ENCODE measurements around the gene CLEC11A. TPM values are rescaled to one million over a fixed set of nuclear protein-coding genes. Genes with fewer than 3 reads are reported as not detected.
"Not testable (repeated sequence)": the region's sequence is repeated elsewhere in the genome, so short reads cannot be mapped to it uniquely, and the experiment has no call there.

The CLEC11A gene
- total RNA-seq, 1 experiment from 2014 or later: not detected

- no peak for ATAC-seq
- DNase-seq (ENCODE audit: low read depth, low spot score): no peak
- H3K4me1 ChIP-seq (ENCODE audit: control insufficient read depth, insufficient read depth, low read length): no peaks in the 10 kb centered on the region
- POLR2A ChIA-PET: no interaction called here
- BruUV-seq (replicated peaks): no TSS peak
- no peaks in the 10 kb centered on the region for H3K9me3 ChIP-seq (ENCODE audit: control insufficient read depth, insufficient read depth, low read depth, low read length)
- no peak overlapping the region for H3K4me3 ChIP-seq (ENCODE audit: low read depth in 2 of 2, low read length in 2 of 2)
- CTCF ChIA-PET: no interaction called here
- no peaks in the 10 kb centered on the region for H3K36me3 ChIP-seq (ENCODE audit: control insufficient read depth, insufficient read depth, low read length)
- H3K27ac ChIP-seq (ENCODE audit: low read length): no peak overlapping the region
- intact Hi-C loops (cut with micrococcal nuclease; ENCODE audit: unreplicated experiment): no loop called here
- in situ Hi-C loops (cut with HindIII; ENCODE audit: low pct_unique_long_range_greater_than_20kb, low sequenced_read_pairs): no loop called here
- H3K27me3 ChIP-seq (ENCODE audit: control insufficient read depth, insufficient read depth, low read length): no peaks in the 10 kb centered on the region
- TF ChIP-seq TCF7L2 (IDR thresholded peaks at IDR 0.05; ENCODE audit: low read depth, low read length): no peak
- TF ChIP-seq CTCF (IDR thresholded peaks at IDR 0.05): no peak
- TF ChIP-seq SIN3A (IDR thresholded peaks at IDR 0.05; ENCODE audit: borderline replicate concordance, insufficient read depth, low read depth, low read length): no peak
- no peak for TF ChIP-seq POLR2AphosphoS5 (IDR thresholded peaks at IDR 0.05; ENCODE audit: low read depth, low read length)
- no peak for TF ChIP-seq REST (IDR thresholded peaks at IDR 0.05; ENCODE audit: insufficient read depth in 1 of 2, low read depth in 2 of 2, low read length in 1 of 2)
Measured at GRCh38 chr19:50750010-50750409, 26.8 kb downstream of the CLEC11A start.

GRCh38 chr19:50753879-50754278, 30.7 kb downstream of the CLEC11A start:
- DNase-seq (ENCODE audit: low read depth, low spot score) (no peak), ATAC-seq (no peak)
- Histone ChIP-seq H3K36me3 (ENCODE audit: control insufficient read depth, insufficient read depth, low read length) (no peaks in the 10 kb centered on the region), H3K27ac (ENCODE audit: low read length) (no peak overlapping the region), H3K27me3 (ENCODE audit: control insufficient read depth, insufficient read depth, low read length) (no peaks in the 10 kb centered on the region), H3K4me1 (ENCODE audit: control insufficient read depth, insufficient read depth, low read length) (no peaks in the 10 kb centered on the region), H3K9me3 (ENCODE audit: control insufficient read depth, insufficient read depth, low read depth, low read length) (no peaks in the 10 kb centered on the region), H3K4me3 (ENCODE audit: low read depth in 2 of 2, low read length in 2 of 2) (no peak overlapping the region)
- CTCF ChIA-PET: interaction anchor here (0.7 kb wide), 1 partner anchor 50 kb away, joined by 7 read pairs; no protein-coding TSS in a partner anchor
- in situ Hi-C loops (cut with HindIII; ENCODE audit: low pct_unique_long_range_greater_than_20kb, low sequenced_read_pairs) (no loop called here), intact Hi-C loops (cut with micrococcal nuclease; ENCODE audit: unreplicated experiment) (no loop called here)
- TF ChIP-seq REST (IDR thresholded peaks at IDR 0.05; ENCODE audit: insufficient read depth in 1 of 2, low read depth in 2 of 2, low read length in 1 of 2): no peak
- TF ChIP-seq TCF7L2 (IDR thresholded peaks at IDR 0.05; ENCODE audit: low read depth, low read length): no peak
- no peak for TF ChIP-seq CTCF (IDR thresholded peaks at IDR 0.05)
- TF ChIP-seq POLR2AphosphoS5 (IDR thresholded peaks at IDR 0.05; ENCODE audit: low read depth, low read length): no peak
- TF ChIP-seq SIN3A (IDR thresholded peaks at IDR 0.05; ENCODE audit: borderline replicate concordance, insufficient read depth, low read depth, low read length): no peak
- no TSS peak for BruUV-seq (replicated peaks)
- POLR2A ChIA-PET: no interaction called here

GRCh38 chr19:50756244-50756643, 33.1 kb downstream of the CLEC11A start:
- H3K4me1 ChIP-seq (ENCODE audit: control insufficient read depth, insufficient read depth, low read length); BruUV-seq (replicated peaks); H3K27ac ChIP-seq (ENCODE audit: low read length); in situ Hi-C loops (cut with HindIII; ENCODE audit: low pct_unique_long_range_greater_than_20kb, low sequenced_read_pairs); H3K4me3 ChIP-seq (ENCODE audit: low read depth in 2 of 2, low read length in 2 of 2); ATAC-seq; POLR2A ChIA-PET; DNase-seq (ENCODE audit: low read depth, low spot score); H3K27me3 ChIP-seq (ENCODE audit: control insufficient read depth, insufficient read depth, low read length); H3K9me3 ChIP-seq (ENCODE audit: control insufficient read depth, insufficient read depth, low read depth, low read length); H3K36me3 ChIP-seq (ENCODE audit: control insufficient read depth, insufficient read depth, low read length); CTCF ChIA-PET; intact Hi-C loops (cut with micrococcal nuclease; ENCODE audit: unreplicated experiment): not testable (repeated sequence)

GRCh38 chr19:50757624-50758023, 34.5 kb downstream of the CLEC11A start:
- H3K4me3 ChIP-seq (ENCODE audit: low read depth in 2 of 2, low read length in 2 of 2); H3K27me3 ChIP-seq (ENCODE audit: control insufficient read depth, insufficient read depth, low read length); POLR2A ChIA-PET; DNase-seq (ENCODE audit: low read depth, low spot score); CTCF ChIA-PET; H3K9me3 ChIP-seq (ENCODE audit: control insufficient read depth, insufficient read depth, low read depth, low read length); H3K27ac ChIP-seq (ENCODE audit: low read length); H3K36me3 ChIP-seq (ENCODE audit: control insufficient read depth, insufficient read depth, low read length); ATAC-seq; BruUV-seq (replicated peaks); H3K4me1 ChIP-seq (ENCODE audit: control insufficient read depth, insufficient read depth, low read length); intact Hi-C loops (cut with micrococcal nuclease; ENCODE audit: unreplicated experiment); in situ Hi-C loops (cut with HindIII; ENCODE audit: low pct_unique_long_range_greater_than_20kb, low sequenced_read_pairs): not testable (repeated sequence)

All from Panc1 (cell line).